NCI-H1417 treated with DMSO at 0.1 percent for 48 hours (cell line): Measurements from ENCODE around the gene PRKCQ.

ENCODE experiments used
- DNase-seq: peaks from one replicate; lab custom pipeline; 2025; lab: John Stamatoyannopoulos, UW

The PRKCQ gene

GRCh38 chr10:6567884-6568283 is 12.2 kb downstream of the PRKCQ start:
- DNase-seq = no peak

- no peak for DNase-seq
Measured at GRCh38 chr10:6567203-6567703, 12.8 kb downstream of the PRKCQ start.

- no peak for DNase-seq
Measured at GRCh38 chr10:6565588-6565987, 14.5 kb downstream of the PRKCQ start.

- DNase-seq = no peak
Measured at GRCh38 chr10:6564367-6564766, 15.7 kb downstream of the PRKCQ start.

GRCh38 chr10:6563731-6564130 is 16.3 kb downstream of the PRKCQ start:
- DNase-seq = no peak

- no peak for DNase-seq
Measured at GRCh38 chr10:6563075-6563474, 17.0 kb downstream of the PRKCQ start.

- DNase-seq = no peak
Measured at GRCh38 chr10:6562221-6562620, 17.9 kb downstream of the PRKCQ start.

- no peak for DNase-seq
Measured at GRCh38 chr10:6561552-6561951, 18.5 kb downstream of the PRKCQ start.

GRCh38 chr10:6558759-6559461 is 21.2 kb downstream of the PRKCQ start:
- no peak for DNase-seq

- no peak for DNase-seq
Measured at GRCh38 chr10:6558272-6558671, 21.8 kb downstream of the PRKCQ start.

GRCh38 chr10:6553937-6554336 is 26.1 kb downstream of the PRKCQ start:
- no peak for DNase-seq

GRCh38 chr10:6543431-6544005 is 36.6 kb downstream of the PRKCQ start:
- no peak for DNase-seq

- DNase-seq = no peak
Measured at GRCh38 chr10:6542999-6543430, 37.1 kb downstream of the PRKCQ start.

- DNase-seq = no peak
Measured at GRCh38 chr10:6539833-6540232, 40.2 kb downstream of the PRKCQ start.

GRCh38 chr10:6537770-6538169 is 42.3 kb downstream of the PRKCQ start:
- no peak for DNase-seq

- DNase-seq = no peak
Measured at GRCh38 chr10:6536102-6536501, 44.0 kb downstream of the PRKCQ start.

GRCh38 chr10:6535156-6535764 is 44.8 kb downstream of the PRKCQ start:
- no peak for DNase-seq

GRCh38 chr10:6532321-6532720 is 47.8 kb downstream of the PRKCQ start:
- no peak for DNase-seq

GRCh38 chr10:6530966-6531365 is 49.1 kb downstream of the PRKCQ start:
- no peak for DNase-seq

- no peak for DNase-seq
Measured at GRCh38 chr10:6530211-6530840, 49.8 kb downstream of the PRKCQ start.

GRCh38 chr10:6528198-6528950 is 51.7 kb downstream of the PRKCQ start:
- no peak for DNase-seq

GRCh38 chr10:6525599-6526165 is 54.4 kb downstream of the PRKCQ start:
- DNase-seq = no peak
